Peyer's patch (tissue), 4 donors: ENCODE measurements around the gene TLCD3A. TPM values are rescaled to one million over a fixed set of nuclear protein-coding genes. Genes with fewer than 3 reads are reported as not detected.

Experiments
- DNase-seq, 3 donors: peaks; one replicate each; pipeline ENCODE4 v3.0.0-alpha.2; 2017 to 2019
- H3K27ac ChIP-seq, 4 donors: fragments of 200-600 bp; sonication (generic); one replicate each; pipeline ENCODE4 v1.5.1; 2016 to 2019
- H3K27me3 ChIP-seq, 2 donors: fragments of 200-600 bp; sonication (generic); one replicate each; pipeline ENCODE4 v1.5.1; 2019
- H3K36me3 ChIP-seq, 3 donors: fragments of 200-600 bp; sonication (generic); one replicate each; pipeline ENCODE4 v1.5.1; 2016 to 2019
- H3K4me1 ChIP-seq, 4 donors: fragments of 200-600 bp; sonication (generic); one replicate each; pipeline ENCODE4 v1.5.1; 2016 to 2019
- H3K4me3 ChIP-seq, 4 donors: fragments of 200-600 bp; sonication (generic); 1 replicate in 3 of 4; 2 replicates in 1 of 4; pipeline ENCODE4 v1.5.1; 2016 to 2019; ENCODE audit warnings: mild to moderate bottlenecking in 1 of 4
- H3K9me3 ChIP-seq, 4 donors: fragments of 200-600 bp; sonication (generic); one replicate each; pipeline ENCODE4 v1.5.1; 2016 to 2019; ENCODE audit warnings: mild to moderate bottlenecking in 1 of 4
- CTCF ChIP-seq, 6 experiments: fragments of 450-650 bp in 4 of 6; fragments of 200-600 bp in 2 of 6; sonication (generic) in 1 of 6; IDR thresholded peaks; one replicate each; pipeline ENCODE4 v1.5.1; 2017 to 2019; ENCODE audit warnings: antibody characterized with exemption in 6 of 6, mild to moderate bottlenecking in 3 of 6, moderate library complexity in 1 of 6
- POLR2A ChIP-seq, 2 donors: fragments of 450-650 bp; IDR thresholded peaks; one replicate each; pipeline ENCODE4 v1.5.1; 2017; ENCODE audit warnings: antibody characterized with exemption in 2 of 2, mild to moderate bottlenecking in 2 of 2, moderate library complexity in 2 of 2
- total RNA-seq, 4 donors: library from RNA; depleted of rRNA; stranded (reverse); fragments of >200 nt; gene quantifications; one replicate each; pipeline ENCODE4 v1.1.0, GENCODE V29; 2016

The TLCD3A gene
- 10 to 100 TPM in 1 of 4 donors, 1 to 10 TPM in 3; 7.4 to 32.0 (median 9.4) TPM for total RNA-seq

- peak in 2 of 3 donors; percentile 80 to 89 for DNase-seq
- peak within 1 kb of the TSS; percentile 61 to 94 (median 70) for H3K4me3 ChIP-seq
- TF ChIP-seq CTCF (IDR thresholded peaks at IDR 0.05) (no peak), POLR2A (IDR thresholded peaks at IDR 0.05) (peak; percentile 9 to 31)
- no peaks in the 10 kb centered on the region for H3K27me3 ChIP-seq
- peaks cover 0 to 22% (median 0%) of the 10 kb centered on the region in 4 donors for H3K4me1 ChIP-seq
- H3K36me3 ChIP-seq = no peaks in the 10 kb centered on the region
- peak within 1 kb of the TSS; percentile 63 to 85 (median 76) for H3K27ac ChIP-seq
- H3K9me3 ChIP-seq = no peaks in the 10 kb centered on the region
Measured at GRCh38 chr17:732067-732901, at the start of gene TLCD3A. TLCD3A (plus strand) TSS chr17:732596; CDS start chr17:732648, 52 bp downstream.

- H3K27ac ChIP-seq = no peak overlapping the region
- H3K9me3 ChIP-seq = no peaks in the 10 kb centered on the region
- no peak for DNase-seq
- H3K27me3 ChIP-seq = no peaks in the 10 kb centered on the region
- no peaks in the 10 kb centered on the region for H3K4me1 ChIP-seq
- peaks cover 0 to 22% (median 0%) of the 10 kb centered on the region in 3 donors for H3K36me3 ChIP-seq
- H3K4me3 ChIP-seq = no peak overlapping the region
- TF ChIP-seq CTCF (IDR thresholded peaks at IDR 0.05) (no peak), POLR2A (IDR thresholded peaks at IDR 0.05) (no peak)
Measured at GRCh38 chr17:683040-683439, 49.4 kb upstream of the TLCD3A start.

- peaks cover 0 to 22% (median 0%) of the 10 kb centered on the region in 3 donors for H3K36me3 ChIP-seq
- no peak for TF ChIP-seq POLR2A (IDR thresholded peaks at IDR 0.05)
- TF ChIP-seq CTCF (IDR thresholded peaks at IDR 0.05) = no peak
- no peaks in the 10 kb centered on the region for H3K4me1 ChIP-seq
- DNase-seq = no peak
- no peaks in the 10 kb centered on the region for H3K9me3 ChIP-seq
- no peak overlapping the region for H3K27ac ChIP-seq
- no peaks in the 10 kb centered on the region for H3K27me3 ChIP-seq
- H3K4me3 ChIP-seq = no peak overlapping the region
Measured at GRCh38 chr17:683499-684254, 48.7 kb upstream of the TLCD3A start.

- no peak for DNase-seq
- no peaks in the 10 kb centered on the region for H3K9me3 ChIP-seq
- no peaks in the 10 kb centered on the region for H3K27me3 ChIP-seq
- TF ChIP-seq POLR2A (IDR thresholded peaks at IDR 0.05) = no peak
- no peak for TF ChIP-seq CTCF (IDR thresholded peaks at IDR 0.05)
- no peaks in the 10 kb centered on the region for H3K4me1 ChIP-seq
- H3K36me3 ChIP-seq = peaks cover 0 to 23% (median 0%) of the 10 kb centered on the region in 3 donors
- no peak overlapping the region for H3K27ac ChIP-seq
- no peak overlapping the region for H3K4me3 ChIP-seq
Measured at GRCh38 chr17:685006-685405, 47.4 kb upstream of the TLCD3A start.

GRCh38 chr17:688100-688989 lies 44.1 kb upstream of the TLCD3A start:
- no peak for TF ChIP-seq POLR2A (IDR thresholded peaks at IDR 0.05)
- TF ChIP-seq CTCF (IDR thresholded peaks at IDR 0.05) = peak in 2 of 6 experiments; percentile 14 to 16
- H3K27me3 ChIP-seq = no peaks in the 10 kb centered on the region
- peaks cover 0 to 55% (median 0%) of the 10 kb centered on the region in 3 donors for H3K36me3 ChIP-seq
- H3K9me3 ChIP-seq = no peaks in the 10 kb centered on the region
- no peak overlapping the region for H3K27ac ChIP-seq
- no peak for DNase-seq
- no peak overlapping the region for H3K4me3 ChIP-seq
- H3K4me1 ChIP-seq = no peaks in the 10 kb centered on the region
